HEK293 (cell line): ENCODE results near the gene DEFB110.

ENCODE experiments used
- KLF16 ChIP-seq: fragments of 450-650 bp; formaldehyde crosslinking; IDR thresholded peaks from 2 replicates; pipeline ENCODE4 v1.5.1; 2017; ENCODE audit warnings: missing biosample characterization, missing genetic modification characterization
- TCF7L2 ChIP-seq: IDR thresholded peaks from 2 replicates; pipeline ENCODE4 v1.6.1; 2011; ENCODE audit warnings: low read depth, mild to moderate bottlenecking, inconsistent platforms, low read length, moderate library complexity, borderline replicate concordance
- ZNF266 ChIP-seq: fragments of 450-650 bp; formaldehyde crosslinking; IDR thresholded peaks from 2 replicates; pipeline ENCODE4 v1.5.1; 2016; ENCODE audit warnings: missing biosample characterization, missing genetic modification characterization, low read depth
- ZNF654 ChIP-seq: fragments of 450-650 bp; formaldehyde crosslinking; IDR thresholded peaks from 2 replicates; pipeline ENCODE4 v1.5.1; 2016; ENCODE audit warnings: low read depth, missing biosample characterization, missing genetic modification characterization
- ZNF785 ChIP-seq: fragments of 450-650 bp; formaldehyde crosslinking; IDR thresholded peaks from 2 replicates; pipeline ENCODE4 v1.5.1; 2016; ENCODE audit warnings: missing biosample characterization, missing genetic modification characterization
- ZXDB ChIP-seq: fragments of 450-650 bp; formaldehyde crosslinking; IDR thresholded peaks from 2 replicates; pipeline ENCODE4 v1.5.1; 2016; ENCODE audit warnings: missing biosample characterization, missing genetic modification characterization
- TF ChIP-seq, protein P1 (sequence below): fragments of 450-650 bp; formaldehyde crosslinking; IDR thresholded peaks from 2 replicates; pipeline ENCODE4 v1.5.1; 2016; ENCODE audit warnings: missing biosample characterization, missing genetic modification characterization

DNA sequence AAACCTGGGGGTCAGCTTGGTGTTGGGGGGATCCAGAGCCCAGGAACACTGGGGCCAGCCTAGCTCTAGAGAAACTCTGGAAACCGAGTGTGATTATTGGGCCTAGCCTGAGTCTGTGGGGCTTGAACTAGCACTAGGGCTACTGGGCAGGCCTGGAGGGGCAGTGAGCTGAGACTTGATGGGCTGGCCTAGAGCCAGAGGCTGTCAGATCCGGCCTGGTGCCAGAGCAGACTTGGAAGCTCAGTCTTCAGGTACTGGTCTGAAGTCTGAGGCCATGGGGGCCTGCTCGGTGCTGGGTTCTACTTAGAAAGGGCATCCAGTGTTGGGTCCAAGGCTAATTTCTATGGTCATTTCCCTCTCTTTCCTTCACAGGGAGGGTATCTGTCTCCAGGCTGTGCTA lies 25.2 kb upstream of the DEFB110 start:
- no peak for TF ChIP-seq ZNF266
- TF ChIP-seq TCF7L2 = no peak
- TF ChIP-seq, protein P1, sequence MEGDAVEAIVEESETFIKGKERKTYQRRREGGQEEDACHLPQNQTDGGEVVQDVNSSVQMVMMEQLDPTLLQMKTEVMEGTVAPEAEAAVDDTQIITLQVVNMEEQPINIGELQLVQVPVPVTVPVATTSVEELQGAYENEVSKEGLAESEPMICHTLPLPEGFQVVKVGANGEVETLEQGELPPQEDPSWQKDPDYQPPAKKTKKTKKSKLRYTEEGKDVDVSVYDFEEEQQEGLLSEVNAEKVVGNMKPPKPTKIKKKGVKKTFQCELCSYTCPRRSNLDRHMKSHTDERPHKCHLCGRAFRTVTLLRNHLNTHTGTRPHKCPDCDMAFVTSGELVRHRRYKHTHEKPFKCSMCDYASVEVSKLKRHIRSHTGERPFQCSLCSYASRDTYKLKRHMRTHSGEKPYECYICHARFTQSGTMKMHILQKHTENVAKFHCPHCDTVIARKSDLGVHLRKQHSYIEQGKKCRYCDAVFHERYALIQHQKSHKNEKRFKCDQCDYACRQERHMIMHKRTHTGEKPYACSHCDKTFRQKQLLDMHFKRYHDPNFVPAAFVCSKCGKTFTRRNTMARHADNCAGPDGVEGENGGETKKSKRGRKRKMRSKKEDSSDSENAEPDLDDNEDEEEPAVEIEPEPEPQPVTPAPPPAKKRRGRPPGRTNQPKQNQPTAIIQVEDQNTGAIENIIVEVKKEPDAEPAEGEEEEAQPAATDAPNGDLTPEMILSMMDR (tag by site-specific recombination) = no peak
- no peak for TF ChIP-seq ZNF785 (tag by site-specific recombination)
- no peak for TF ChIP-seq KLF16
- TF ChIP-seq ZNF654 (tag by site-specific recombination) = no peak
- TF ChIP-seq ZXDB (tag by site-specific recombination) = no peak
